Panc1 (cell line): Measurements from ENCODE around the gene TP73. TPM values are rescaled to one million over a fixed set of nuclear protein-coding genes. Genes with fewer than 3 reads are reported as not detected.

Source experiments
- ATAC-seq: fragments of 200-7000 bp; cut with Tn5 transposase; 2 replicates; pipeline ENCODE4 v1.9.1; 2020; ENCODE audit warnings: mild to moderate bottlenecking, moderate library complexity
- BruUV-seq: library from RNA; stranded (reverse); fragments of 400-500 nt; replicated peaks from 2 replicates; lab custom pipeline; 2021; lab: Mats Ljungman, UMichigan
- CTCF ChIA-PET: fragments of 300-600 bp; sonication (Branson Sonifier 250); formaldehyde crosslinking; loops from one replicate; lab custom pipeline; 2022; ENCODE audit warnings: antibody characterized with exemption; lab: Charles Lee
- POLR2A ChIA-PET: fragments of 300-600 bp; sonication (Branson Sonifier 250); formaldehyde crosslinking; loops from one replicate; lab custom pipeline; 2022; ENCODE audit warnings: antibody characterized with exemption; lab: Charles Lee
- DNase-seq: peaks from one replicate; pipeline ENCODE4 v3.0.0-alpha.2; 2010; ENCODE audit warnings: low read depth, low spot score
- H3K27ac ChIP-seq: 2 replicates; pipeline ENCODE4 v1.5.1; 2011; ENCODE audit warnings: mild to moderate bottlenecking, low read length, inconsistent platforms
- H3K27me3 ChIP-seq: fragments of 200-500 bp; sonication (Bioruptor generic); 2 replicates; pipeline ENCODE4 v1.6.0; 2014; ENCODE audit warnings: low read length, inconsistent platforms; ENCODE audit not compliant: control insufficient read depth, insufficient read depth
- H3K36me3 ChIP-seq: fragments of 200-500 bp; sonication (Bioruptor generic); 2 replicates; pipeline ENCODE4 v1.5.1; 2014; ENCODE audit warnings: inconsistent platforms, mild to moderate bottlenecking, low read length, moderate library complexity; ENCODE audit not compliant: control insufficient read depth, insufficient read depth
- H3K4me1 ChIP-seq: 2 replicates; pipeline ENCODE4 v1.5.1; 2011; ENCODE audit warnings: inconsistent platforms, mild to moderate bottlenecking, low read length, moderate library complexity; ENCODE audit not compliant: control insufficient read depth, insufficient read depth
- H3K4me3 ChIP-seq, 2 experiments: 2 replicates each; pipeline ENCODE4 v1.5.1; 2011 to 2012; ENCODE audit warnings: low read depth in 2 of 2, low read length in 2 of 2, mild to moderate bottlenecking in 2 of 2, inconsistent platforms in 1 of 2, moderate library complexity in 1 of 2
- H3K9me3 ChIP-seq: fragments of 200-500 bp; sonication (Bioruptor generic); 2 replicates; pipeline ENCODE4 v1.5.1; 2014; ENCODE audit warnings: low read depth, mild to moderate bottlenecking, inconsistent platforms, low read length, moderate library complexity; ENCODE audit not compliant: control insufficient read depth, insufficient read depth
- POLR2AphosphoS5 ChIP-seq: IDR thresholded peaks from 2 replicates; pipeline ENCODE4 v1.6.1; 2012; ENCODE audit warnings: mild to moderate bottlenecking, low read depth, low read length, moderate library complexity
- SIN3A ChIP-seq: IDR thresholded peaks from 2 replicates; pipeline ENCODE4 v1.6.1; 2012; ENCODE audit warnings: low read depth, mild to moderate bottlenecking, low read length, moderate library complexity, borderline replicate concordance; ENCODE audit not compliant: insufficient read depth
- TCF7L2 ChIP-seq: IDR thresholded peaks from 2 replicates; pipeline ENCODE4 v1.6.1; 2011; ENCODE audit warnings: mild to moderate bottlenecking, low read depth, low read length, inconsistent platforms
- in situ Hi-C: cut with HindIII; loops from 2 replicates; pipeline ENCODE4 v1.10.0; 2016; ENCODE audit warnings: low sequenced_read_pairs, low pct_unique_long_range_greater_than_20kb
- intact Hi-C: fragments of 100-400 bp; cut with micrococcal nuclease; formaldehyde crosslinking; loops from one replicate; pipeline ENCODE4 v1.10.0; 2022; ENCODE audit not compliant: unreplicated experiment
- total RNA-seq: library from RNA; stranded (reverse); gene quantifications from one replicate; pipeline ENCODE4 v1.2.1, GENCODE V29; 2021; ENCODE audit not compliant: unreplicated experiment
- TF ChIP-seq, protein P1 (sequence below), 2 experiments: IDR thresholded peaks; 2 replicates each; pipeline ENCODE4 v1.6.1; 2011 to 2012; ENCODE audit warnings: low read depth in 2 of 2, control low read depth in 1 of 2, low read length in 1 of 2, mild to moderate bottlenecking in 1 of 2, moderate library complexity in 1 of 2; ENCODE audit not compliant: insufficient read depth in 1 of 2
- TF ChIP-seq, protein P2 (sequence below): fragments of 450-650 bp; IDR thresholded peaks from 2 replicates; pipeline ENCODE4 v1.5.1; 2017; ENCODE audit warnings: mild to moderate bottlenecking

The TP73 gene
- total RNA-seq, 1 experiment from 2014 or later = 4.7 TPM

DNA sequence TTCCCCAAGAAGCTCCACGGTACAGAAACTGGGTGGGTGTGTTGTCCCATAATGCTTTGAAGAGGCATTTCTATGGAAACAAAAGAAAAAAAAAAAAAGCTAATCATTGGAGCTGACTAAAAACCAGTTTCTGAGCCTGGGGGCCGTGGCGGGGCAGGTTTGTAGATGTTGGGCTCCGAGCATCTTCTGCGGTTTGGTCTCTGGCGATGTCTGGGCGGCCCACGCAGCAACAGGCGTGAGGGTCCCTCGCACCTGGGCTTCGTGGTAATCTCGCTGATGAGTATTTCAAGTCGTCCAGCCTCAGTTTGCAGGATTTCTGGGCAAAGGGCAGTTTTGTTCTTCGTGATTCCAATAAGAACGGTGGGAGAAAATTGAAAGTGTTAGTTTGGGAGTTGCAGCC, 6.8 kb downstream of the TP73 start:
- POLR2A ChIA-PET = no interaction called here
- ATAC-seq (no peak), DNase-seq (no peak)
- Histone ChIP-seq H3K27ac (no peak overlapping the region), H3K4me1 (peaks cover 3% of the 10 kb centered on the region), H3K4me3 (no peak overlapping the region), H3K27me3 (no peaks in the 10 kb centered on the region), H3K36me3 (no peaks in the 10 kb centered on the region), H3K9me3 (no peaks in the 10 kb centered on the region)
- TF ChIP-seq, protein P1, sequence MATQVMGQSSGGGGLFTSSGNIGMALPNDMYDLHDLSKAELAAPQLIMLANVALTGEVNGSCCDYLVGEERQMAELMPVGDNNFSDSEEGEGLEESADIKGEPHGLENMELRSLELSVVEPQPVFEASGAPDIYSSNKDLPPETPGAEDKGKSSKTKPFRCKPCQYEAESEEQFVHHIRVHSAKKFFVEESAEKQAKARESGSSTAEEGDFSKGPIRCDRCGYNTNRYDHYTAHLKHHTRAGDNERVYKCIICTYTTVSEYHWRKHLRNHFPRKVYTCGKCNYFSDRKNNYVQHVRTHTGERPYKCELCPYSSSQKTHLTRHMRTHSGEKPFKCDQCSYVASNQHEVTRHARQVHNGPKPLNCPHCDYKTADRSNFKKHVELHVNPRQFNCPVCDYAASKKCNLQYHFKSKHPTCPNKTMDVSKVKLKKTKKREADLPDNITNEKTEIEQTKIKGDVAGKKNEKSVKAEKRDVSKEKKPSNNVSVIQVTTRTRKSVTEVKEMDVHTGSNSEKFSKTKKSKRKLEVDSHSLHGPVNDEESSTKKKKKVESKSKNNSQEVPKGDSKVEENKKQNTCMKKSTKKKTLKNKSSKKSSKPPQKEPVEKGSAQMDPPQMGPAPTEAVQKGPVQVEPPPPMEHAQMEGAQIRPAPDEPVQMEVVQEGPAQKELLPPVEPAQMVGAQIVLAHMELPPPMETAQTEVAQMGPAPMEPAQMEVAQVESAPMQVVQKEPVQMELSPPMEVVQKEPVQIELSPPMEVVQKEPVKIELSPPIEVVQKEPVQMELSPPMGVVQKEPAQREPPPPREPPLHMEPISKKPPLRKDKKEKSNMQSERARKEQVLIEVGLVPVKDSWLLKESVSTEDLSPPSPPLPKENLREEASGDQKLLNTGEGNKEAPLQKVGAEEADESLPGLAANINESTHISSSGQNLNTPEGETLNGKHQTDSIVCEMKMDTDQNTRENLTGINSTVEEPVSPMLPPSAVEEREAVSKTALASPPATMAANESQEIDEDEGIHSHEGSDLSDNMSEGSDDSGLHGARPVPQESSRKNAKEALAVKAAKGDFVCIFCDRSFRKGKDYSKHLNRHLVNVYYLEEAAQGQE (IDR thresholded peaks at IDR 0.05; ENCODE audit: insufficient read depth in 1 of 2, low read depth in 2 of 2, low read length in 1 of 2) = no peak
- TF ChIP-seq TCF7L2 (no peak), POLR2AphosphoS5 (no peak), SIN3A (no peak)
- TF ChIP-seq, protein P2, sequence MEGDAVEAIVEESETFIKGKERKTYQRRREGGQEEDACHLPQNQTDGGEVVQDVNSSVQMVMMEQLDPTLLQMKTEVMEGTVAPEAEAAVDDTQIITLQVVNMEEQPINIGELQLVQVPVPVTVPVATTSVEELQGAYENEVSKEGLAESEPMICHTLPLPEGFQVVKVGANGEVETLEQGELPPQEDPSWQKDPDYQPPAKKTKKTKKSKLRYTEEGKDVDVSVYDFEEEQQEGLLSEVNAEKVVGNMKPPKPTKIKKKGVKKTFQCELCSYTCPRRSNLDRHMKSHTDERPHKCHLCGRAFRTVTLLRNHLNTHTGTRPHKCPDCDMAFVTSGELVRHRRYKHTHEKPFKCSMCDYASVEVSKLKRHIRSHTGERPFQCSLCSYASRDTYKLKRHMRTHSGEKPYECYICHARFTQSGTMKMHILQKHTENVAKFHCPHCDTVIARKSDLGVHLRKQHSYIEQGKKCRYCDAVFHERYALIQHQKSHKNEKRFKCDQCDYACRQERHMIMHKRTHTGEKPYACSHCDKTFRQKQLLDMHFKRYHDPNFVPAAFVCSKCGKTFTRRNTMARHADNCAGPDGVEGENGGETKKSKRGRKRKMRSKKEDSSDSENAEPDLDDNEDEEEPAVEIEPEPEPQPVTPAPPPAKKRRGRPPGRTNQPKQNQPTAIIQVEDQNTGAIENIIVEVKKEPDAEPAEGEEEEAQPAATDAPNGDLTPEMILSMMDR = no peak
- CTCF ChIA-PET = interaction anchor here (0.7 kb wide), 1 partner anchor 66 kb away, joined by 5 read pairs; no protein-coding TSS in a partner anchor
- intact Hi-C loops (loop anchor here (10.0 kb wide), 1 partner anchor 66 kb away; no protein-coding TSS in a partner anchor), in situ Hi-C loops (no loop called here)
- no TSS peak for BruUV-seq

DNA sequence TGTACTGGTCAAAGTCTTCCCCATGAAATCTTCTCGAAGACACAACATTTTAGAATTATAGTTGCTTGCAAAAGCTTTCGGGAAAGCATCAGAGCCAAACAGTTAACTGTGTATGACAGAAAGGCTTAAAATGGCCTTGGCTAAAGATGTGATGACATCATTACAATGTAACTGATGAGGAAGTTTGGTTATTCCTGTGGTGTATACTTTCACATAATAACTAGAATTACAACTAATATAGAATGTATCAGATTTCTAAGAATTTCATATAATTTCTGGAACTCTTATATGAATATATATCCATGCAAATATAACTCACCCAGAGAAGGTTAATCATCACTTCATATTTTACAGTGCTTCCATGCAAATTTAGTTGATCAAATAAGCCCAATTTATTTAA, 8.4 kb downstream of the TP73 start:
- intact Hi-C loops = no loop called here
- TF ChIP-seq, protein P2 = no peak
- TF ChIP-seq, protein P1 (IDR thresholded peaks at IDR 0.05; ENCODE audit: insufficient read depth in 1 of 2, low read depth in 2 of 2, low read length in 1 of 2) = no peak
- TF ChIP-seq SIN3A = no peak
- TF ChIP-seq POLR2AphosphoS5 = no peak
- no peak for TF ChIP-seq TCF7L2
- H3K9me3 ChIP-seq = no peaks in the 10 kb centered on the region
- in situ Hi-C loops = no loop called here
- ChIA-PET POLR2A (no interaction called here), CTCF (no interaction called here)
- no TSS peak for BruUV-seq
- no peak for ATAC-seq
- no peak overlapping the region for H3K27ac ChIP-seq
- no peak overlapping the region for H3K4me3 ChIP-seq
- peaks cover 3% of the 10 kb centered on the region for H3K4me1 ChIP-seq
- H3K27me3 ChIP-seq = no peaks in the 10 kb centered on the region
- no peaks in the 10 kb centered on the region for H3K36me3 ChIP-seq
- DNase-seq = no peak
